ENCODE results near the gene SPATA33. TPM values are rescaled to one million over a fixed set of nuclear protein-coding genes. Genes with fewer than 3 reads are reported as not detected.

Gene SPATA33
- total RNA-seq, 6 experiments from 2014 or later = 1.8 to 5.0 (median 3.3) TPM

DNA sequence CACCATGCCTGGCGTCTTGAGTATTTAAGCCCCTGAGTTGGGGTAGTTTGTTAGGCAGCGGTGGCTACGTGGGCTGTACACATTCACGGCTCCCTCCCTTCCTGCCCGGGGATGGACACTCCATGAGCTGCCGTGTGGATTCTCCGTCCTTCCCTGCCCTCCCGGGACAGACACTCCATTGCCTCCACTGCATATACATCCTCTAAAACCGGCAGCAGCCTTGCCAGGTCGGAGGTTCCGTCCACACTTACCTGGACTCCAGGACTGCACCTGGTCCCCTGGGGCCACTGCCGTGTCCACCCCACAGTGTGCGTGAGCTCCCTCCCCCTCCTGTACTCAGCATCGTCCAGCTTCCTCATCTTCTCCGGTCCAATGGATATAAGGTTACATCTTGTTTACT is 47.4 kb downstream of the SPATA33 start:
- 77% methylated on average over 7 of the region's 15 CpGs for WGBS (ENCODE audit: insufficient coverage, low coverage, low lambda C conversion rate, missing lambda C conversion rate)
- DNase-seq = no peak

DNA sequence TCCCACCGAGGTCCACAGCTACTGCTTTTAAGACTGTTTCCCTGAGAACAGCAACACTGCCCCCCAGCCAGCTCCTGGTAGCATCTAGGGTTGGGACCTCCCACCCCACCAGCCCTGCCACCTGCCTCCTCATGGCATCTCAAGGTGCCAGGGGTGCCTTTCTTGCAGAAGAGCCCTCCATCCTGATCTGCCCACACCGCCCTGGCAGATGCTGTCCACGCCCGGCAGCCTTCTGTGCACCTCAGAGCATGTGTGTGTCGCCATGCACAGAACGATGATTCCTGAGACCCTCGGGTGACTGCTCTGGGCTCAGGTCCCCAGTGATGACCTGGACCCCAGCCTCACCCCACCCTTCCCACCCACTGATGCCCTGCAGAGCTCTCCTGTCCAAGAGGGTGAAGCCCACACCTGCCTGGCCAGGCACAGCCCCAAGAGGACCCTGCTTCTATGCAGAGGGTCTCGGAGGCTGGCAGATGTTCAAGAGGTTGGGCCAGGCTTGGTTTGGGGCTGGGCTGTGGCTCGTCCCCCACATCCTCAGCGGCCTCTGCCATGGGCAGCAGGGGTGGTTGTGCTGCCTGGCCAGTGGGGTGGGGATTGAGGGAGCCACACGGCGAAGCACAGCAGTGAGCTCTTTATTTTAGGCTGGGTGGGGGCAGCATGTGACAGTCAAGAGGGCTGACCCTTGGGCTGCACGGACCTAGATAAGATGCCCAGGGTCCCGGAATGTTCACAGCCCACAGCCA is 49.1 kb downstream of the SPATA33 start:
- Histone ChIP-seq H3K27me3 (no peaks in the 10 kb centered on the region), H3K36me3 (no peaks in the 10 kb centered on the region), H3K27ac (no peak overlapping the region), H3K9me3 (no peaks in the 10 kb centered on the region), H3K4me3 (no peak overlapping the region), H3K4me1 (peaks cover 0 to under 1% (median 0%) of the 10 kb centered on the region in 4 donors)
- ATAC-seq (no peak), DNase-seq (no peak)
- 70% methylated on average over 5 of the region's 14 CpGs for whole genome bisulfite sequencing (ENCODE audit: insufficient coverage, low coverage, low lambda C conversion rate, missing lambda C conversion rate)
- TF ChIP-seq, protein P1, sequence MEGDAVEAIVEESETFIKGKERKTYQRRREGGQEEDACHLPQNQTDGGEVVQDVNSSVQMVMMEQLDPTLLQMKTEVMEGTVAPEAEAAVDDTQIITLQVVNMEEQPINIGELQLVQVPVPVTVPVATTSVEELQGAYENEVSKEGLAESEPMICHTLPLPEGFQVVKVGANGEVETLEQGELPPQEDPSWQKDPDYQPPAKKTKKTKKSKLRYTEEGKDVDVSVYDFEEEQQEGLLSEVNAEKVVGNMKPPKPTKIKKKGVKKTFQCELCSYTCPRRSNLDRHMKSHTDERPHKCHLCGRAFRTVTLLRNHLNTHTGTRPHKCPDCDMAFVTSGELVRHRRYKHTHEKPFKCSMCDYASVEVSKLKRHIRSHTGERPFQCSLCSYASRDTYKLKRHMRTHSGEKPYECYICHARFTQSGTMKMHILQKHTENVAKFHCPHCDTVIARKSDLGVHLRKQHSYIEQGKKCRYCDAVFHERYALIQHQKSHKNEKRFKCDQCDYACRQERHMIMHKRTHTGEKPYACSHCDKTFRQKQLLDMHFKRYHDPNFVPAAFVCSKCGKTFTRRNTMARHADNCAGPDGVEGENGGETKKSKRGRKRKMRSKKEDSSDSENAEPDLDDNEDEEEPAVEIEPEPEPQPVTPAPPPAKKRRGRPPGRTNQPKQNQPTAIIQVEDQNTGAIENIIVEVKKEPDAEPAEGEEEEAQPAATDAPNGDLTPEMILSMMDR (IDR thresholded peaks at IDR 0.05) = no peak
- no peak for TF ChIP-seq POLR2A (IDR thresholded peaks at IDR 0.05)
- intact Hi-C loops (cut with DNase I) = loop anchor here (10.0 kb wide), 2 partner anchors 88 to 168 kb away; partner anchors contain the start of gene TCF25 (in 1 of the 2)

More for the DNA sequence above, 47.4 kb downstream of the SPATA33 start:
- Histone ChIP-seq H3K27me3 (no peaks in the 10 kb centered on the region), H3K4me1 (peaks cover 0 to 9% (median 3%) of the 10 kb centered on the region in 4 donors), H3K27ac (no peak overlapping the region), H3K9me3 (no peaks in the 10 kb centered on the region), H3K4me3 (no peak overlapping the region), H3K36me3 (no peaks in the 10 kb centered on the region)
- no peak for TF ChIP-seq POLR2A (IDR thresholded peaks at IDR 0.05)
- TF ChIP-seq, protein P1 (IDR thresholded peaks at IDR 0.05) = no peak
- no peak for ATAC-seq
- intact Hi-C loops (cut with DNase I) = loop anchor here (10.0 kb wide), 2 partner anchors 90 to 170 kb away; partner anchors contain the start of gene TCF25 (in 1 of the 2)

DNA sequence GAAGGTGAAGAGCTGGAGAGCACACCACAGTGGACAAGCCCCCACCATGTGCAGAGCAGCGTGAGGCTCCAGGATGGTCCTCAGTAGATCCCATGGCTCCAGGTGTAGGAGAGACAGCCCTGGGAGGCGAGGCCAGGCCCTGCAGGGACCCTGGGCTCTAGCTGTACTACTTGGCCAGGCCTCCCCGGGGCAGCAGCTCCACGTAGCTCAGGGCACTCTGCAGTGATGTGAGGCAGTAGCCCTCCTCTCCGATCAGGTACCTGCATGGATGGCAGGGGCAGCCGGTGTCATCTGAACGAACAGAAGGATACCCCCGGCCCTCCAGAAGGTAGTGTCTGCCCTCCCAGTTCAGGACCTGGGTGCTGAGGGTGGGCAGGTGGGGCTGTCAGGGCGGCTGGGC is 50.1 kb downstream of the SPATA33 start:
- no peak for ATAC-seq
- intact Hi-C loops (cut with DNase I) = loop anchor here (10.0 kb wide), 2 partner anchors 87 to 167 kb away; partner anchors contain the start of gene TCF25 (in 1 of the 2)
- peaks cover 0 to 6% (median 0%) of the 10 kb centered on the region in 4 donors for H3K4me1 ChIP-seq

DNA sequence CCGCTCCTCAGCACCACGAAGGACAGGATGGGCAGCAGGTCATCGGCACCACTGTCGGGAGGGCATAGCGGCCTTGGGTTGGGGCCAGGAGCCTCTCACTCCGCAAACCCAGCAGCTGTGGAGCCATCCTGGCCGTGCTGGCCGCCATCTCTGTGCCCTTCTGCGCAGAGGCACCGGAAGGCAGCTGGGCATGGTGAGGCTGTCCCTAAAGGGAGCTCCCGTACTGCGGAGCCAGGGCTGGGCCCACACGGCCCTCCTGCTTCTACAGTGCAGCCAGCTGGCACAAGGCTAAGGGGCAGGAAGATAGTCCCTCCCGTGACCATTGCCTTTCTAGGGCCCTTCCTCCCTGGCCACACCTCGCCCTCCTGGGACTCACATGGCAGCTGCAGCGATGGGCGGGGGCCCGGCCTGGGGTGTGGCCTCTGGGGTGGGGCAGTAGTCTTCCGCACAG is 50.9 kb downstream of the SPATA33 start:
- Histone ChIP-seq H3K4me1 (peaks cover 0 to 6% (median 0%) of the 10 kb centered on the region in 4 donors), H3K27ac (no peak overlapping the region), H3K27me3 (no peaks in the 10 kb centered on the region), H3K9me3 (no peaks in the 10 kb centered on the region), H3K36me3 (no peaks in the 10 kb centered on the region), H3K4me3 (no peak overlapping the region)
- ATAC-seq (no peak), DNase-seq (no peak)
- intact Hi-C loops (cut with DNase I) = loop anchor here (10.0 kb wide), 2 partner anchors 86 to 166 kb away; partner anchors contain the start of gene TCF25 (in 1 of the 2)
- TF ChIP-seq, protein P1 (IDR thresholded peaks at IDR 0.05) = no peak
- no peak for TF ChIP-seq POLR2A (IDR thresholded peaks at IDR 0.05)
- no CpG with 5 or more reads among the region's 19 CpGs for WGBS (ENCODE audit: insufficient coverage, low coverage, low lambda C conversion rate, missing lambda C conversion rate)

More for the DNA sequence above, 50.1 kb downstream of the SPATA33 start:
- Histone ChIP-seq H3K27ac (no peak overlapping the region), H3K9me3 (no peaks in the 10 kb centered on the region), H3K27me3 (no peaks in the 10 kb centered on the region), H3K36me3 (no peaks in the 10 kb centered on the region), H3K4me3 (no peak overlapping the region)
- no peak for DNase-seq
- WGBS (ENCODE audit: insufficient coverage, low coverage, low lambda C conversion rate, missing lambda C conversion rate) = no CpG with 5 or more reads among the region's 9 CpGs
- no peak for TF ChIP-seq POLR2A (IDR thresholded peaks at IDR 0.05)
- TF ChIP-seq, protein P1 (IDR thresholded peaks at IDR 0.05) = no peak

Measured in right lobe of liver (tissue), 6 donors.